Stimulated activated CD4-positive, alpha-beta T cell treated with anti-CD3 and anti-CD28 coated beads, Interleukin-12 subunit alpha, Interleukin-12 subunit beta, amount 100 ng/mL, for 48 hours (primary cell): ENCODE results near the gene SLC34A3.

Source experiments
- DNase-seq, 3 donors: peaks; one replicate each; pipeline ENCODE4 v3.0.0-alpha.2; 2020; ENCODE audit warnings: low read depth in 2 of 3, low spot score in 1 of 3

SLC34A3 gene

GRCh38 chr9:137230705-137231371 lies at the start of gene SLC34A3:
TSS of gene SLC34A3 (plus strand) at chr9:137230901. CDS start at chr9:137231703, 802 bp downstream.
- DNase-seq = no peak

DNA sequence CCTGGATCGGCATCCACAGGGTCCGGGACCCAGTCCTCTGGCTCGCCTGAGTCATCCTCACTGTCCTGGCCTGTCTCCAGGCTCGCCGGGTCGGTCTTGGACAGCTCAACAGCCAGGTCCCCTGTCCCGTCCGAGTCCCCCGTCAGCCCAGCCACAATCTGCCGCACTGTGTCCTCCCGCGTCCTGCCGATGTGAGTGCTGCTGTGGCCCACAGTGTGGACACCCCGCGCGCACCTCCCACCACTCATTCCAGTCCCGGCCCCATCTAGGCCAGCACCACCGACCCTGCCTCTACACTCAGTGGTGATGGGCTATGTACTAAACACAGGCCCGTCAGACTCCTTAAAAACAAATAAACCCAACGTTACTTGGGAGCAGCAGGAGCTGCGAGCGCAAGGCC lies 49.0 kb upstream of the SLC34A3 start:
- DNase-seq = no peak

DNA sequence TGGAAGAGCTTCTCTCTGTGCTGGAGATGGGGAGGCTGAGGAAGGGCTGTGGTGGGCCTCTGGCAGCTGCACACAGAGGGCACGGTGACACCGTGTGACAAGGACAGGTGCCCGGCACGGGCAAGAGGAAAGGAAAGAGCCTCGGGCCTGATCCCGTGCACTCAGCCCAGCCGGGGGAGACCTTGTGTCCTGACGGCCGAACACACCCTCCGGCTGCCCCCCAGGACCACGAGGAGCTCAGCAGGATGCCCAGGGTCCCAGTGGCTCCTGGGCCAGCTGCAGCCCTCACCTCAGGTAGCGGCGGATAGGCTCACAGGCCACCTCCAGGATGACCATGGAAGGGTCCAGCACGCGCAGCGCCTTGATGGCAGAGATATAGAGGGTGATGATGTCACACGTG lies 47.9 kb upstream of the SLC34A3 start:
- DNase-seq = no peak

- DNase-seq = no peak
These were observed 46.6 kb upstream of the SLC34A3 start for GRCh38 chr9:137183980-137184595.

DNA sequence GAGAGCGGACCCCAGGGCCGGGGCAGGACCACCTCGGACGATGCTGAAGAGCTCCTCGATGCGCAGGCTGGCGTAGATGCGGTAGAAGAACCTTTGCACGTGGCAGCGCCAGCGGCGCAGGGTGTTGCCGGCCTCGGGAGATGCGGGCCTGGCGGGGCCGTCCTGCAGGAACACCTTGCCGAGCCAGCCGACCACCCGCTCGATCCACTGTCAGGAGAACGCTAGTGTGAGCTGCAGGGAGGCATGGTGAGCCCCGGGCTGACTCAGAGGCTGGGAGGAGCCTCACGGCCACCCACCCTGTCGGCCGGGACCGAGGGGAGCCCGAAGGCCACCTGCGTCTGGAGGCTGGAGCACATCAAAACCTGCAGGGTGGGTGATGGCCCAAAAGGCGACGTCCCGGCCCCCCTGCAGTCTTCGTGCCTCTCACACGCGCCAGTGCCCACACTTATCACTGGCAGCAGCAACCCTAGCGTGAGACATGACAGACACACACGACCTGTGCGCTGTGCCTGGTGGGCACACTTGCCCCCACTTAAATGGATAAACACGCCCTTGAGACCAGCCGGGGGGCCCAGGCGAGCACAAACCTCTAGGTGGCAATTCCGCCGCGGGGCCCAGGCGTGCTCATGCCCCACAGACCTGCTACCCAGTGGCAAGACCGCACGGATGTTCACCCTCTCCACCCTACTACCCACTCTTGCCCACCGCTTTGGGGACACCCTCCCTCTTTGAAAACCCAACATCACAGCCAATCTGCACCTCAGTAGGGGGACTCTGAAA lies 45.6 kb upstream of the SLC34A3 start:
- no peak for DNase-seq

- no peak for DNase-seq
These were observed 44.8 kb upstream of the SLC34A3 start for GRCh38 chr9:137185921-137186320.

- DNase-seq = no peak
These were observed 44.3 kb upstream of the SLC34A3 start for GRCh38 chr9:137186385-137186784.

DNA sequence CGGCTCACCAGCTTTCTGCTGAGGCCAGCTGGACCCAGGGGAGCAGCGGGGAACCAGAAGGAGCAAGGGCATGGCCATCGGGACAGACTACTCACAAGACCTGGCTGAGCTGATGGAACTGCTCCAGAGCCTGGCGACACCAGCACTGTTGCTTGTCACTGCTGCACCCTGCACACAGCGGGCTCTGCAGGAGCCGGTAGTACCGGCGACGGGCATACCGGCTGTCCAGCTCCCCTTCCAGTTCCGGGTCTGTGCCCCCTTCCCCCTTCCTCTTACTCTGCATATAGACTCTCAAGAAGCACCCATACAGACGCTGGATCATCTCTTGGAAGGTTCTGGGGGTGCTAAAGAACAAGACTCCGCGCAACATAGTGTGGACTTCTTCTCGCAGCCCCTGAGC lies 43.3 kb upstream of the SLC34A3 start:
- DNase-seq = no peak

DNA sequence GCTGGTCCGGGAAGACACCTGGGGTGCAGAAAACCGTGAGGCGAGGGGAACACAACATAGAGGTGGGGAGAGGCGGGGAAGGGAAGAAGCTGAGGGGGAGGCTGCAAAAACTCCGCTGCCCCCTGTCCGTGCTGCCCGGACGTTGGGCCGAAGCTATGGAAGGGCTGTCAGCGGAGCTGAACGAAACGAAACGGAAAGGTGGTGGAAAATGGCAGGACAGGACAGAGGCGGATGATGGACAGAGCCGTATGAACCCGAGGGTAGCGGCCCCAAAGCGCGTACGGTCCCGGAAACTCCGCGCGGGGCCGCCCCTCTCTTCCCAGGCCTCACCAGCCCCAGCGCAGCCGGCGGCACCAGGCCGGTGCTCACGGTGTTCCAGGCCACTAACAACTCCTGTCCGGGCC lies 42.6 kb upstream of the SLC34A3 start:
- no peak for DNase-seq

- peak; percentile 84 to 89 (median 89) for DNase-seq
These were observed 42.0 kb upstream of the SLC34A3 start, which contains the start of the genes ANAPC2 and SSNA1 for GRCh38 chr9:137188490-137189296. TSS of gene ANAPC2 (minus strand) at chr9:137188560. CDS start at chr9:137188532, 28 bp downstream. TSS of gene SSNA1 (plus strand) at chr9:137188676. CDS start at chr9:137188727, 51 bp downstream.

- DNase-seq = no peak
These were observed 41.1 kb upstream of the SLC34A3 start for GRCh38 chr9:137189297-137190295.

DNA sequence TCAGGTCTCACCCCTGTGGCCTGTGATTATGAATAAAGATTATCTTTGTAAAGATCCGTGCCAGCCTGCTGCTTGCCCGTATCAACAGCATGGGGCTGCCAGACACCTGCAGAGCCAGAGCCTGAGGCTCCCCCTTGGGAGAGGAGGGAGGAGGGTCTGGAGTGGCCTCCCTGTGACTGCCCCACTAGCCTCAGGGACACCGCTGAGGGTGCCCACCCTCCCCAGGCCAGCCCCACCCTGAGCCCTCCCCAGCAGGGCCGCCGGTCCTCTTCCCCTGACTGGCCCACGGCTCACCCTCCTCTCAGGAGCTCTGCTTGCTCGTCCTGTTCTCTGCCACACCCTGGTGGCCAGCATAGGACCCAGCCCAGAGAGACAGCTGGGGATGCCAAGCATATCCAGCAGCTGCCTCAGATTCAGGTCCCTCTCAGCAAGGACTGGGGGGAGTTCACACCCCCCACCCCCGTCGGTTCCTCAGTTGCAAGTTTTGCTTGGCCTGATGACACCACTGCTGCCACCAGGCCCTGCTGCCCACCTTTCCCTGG lies 40.3 kb upstream of the SLC34A3 start:
- no peak for DNase-seq

DNA sequence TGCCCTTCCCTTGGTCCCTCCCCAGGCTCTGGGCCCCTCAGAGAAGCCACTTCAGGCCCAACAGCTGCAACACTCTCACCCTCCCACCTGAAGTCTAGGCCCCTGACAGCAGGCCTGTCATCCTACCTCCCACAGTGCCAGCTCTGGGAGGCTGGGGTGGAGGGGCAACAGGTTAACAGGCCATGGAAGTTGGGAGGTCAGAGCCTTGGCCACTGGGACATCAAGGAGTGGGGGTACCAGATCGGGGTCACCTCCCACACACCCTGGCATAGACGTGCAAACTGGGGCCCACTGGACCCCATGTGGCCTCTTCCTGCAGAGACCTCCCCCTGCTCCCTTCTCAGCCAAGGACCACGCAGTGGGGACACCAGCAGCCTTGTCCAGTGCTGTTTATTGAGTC lies 39.5 kb upstream of the SLC34A3 start:
- no peak for DNase-seq

GRCh38 chr9:137191691-137192447 lies 38.8 kb upstream of the SLC34A3 start:
- DNase-seq = no peak

GRCh38 chr9:137192448-137192780 lies 38.3 kb upstream of the SLC34A3 start:
- DNase-seq = no peak

DNA sequence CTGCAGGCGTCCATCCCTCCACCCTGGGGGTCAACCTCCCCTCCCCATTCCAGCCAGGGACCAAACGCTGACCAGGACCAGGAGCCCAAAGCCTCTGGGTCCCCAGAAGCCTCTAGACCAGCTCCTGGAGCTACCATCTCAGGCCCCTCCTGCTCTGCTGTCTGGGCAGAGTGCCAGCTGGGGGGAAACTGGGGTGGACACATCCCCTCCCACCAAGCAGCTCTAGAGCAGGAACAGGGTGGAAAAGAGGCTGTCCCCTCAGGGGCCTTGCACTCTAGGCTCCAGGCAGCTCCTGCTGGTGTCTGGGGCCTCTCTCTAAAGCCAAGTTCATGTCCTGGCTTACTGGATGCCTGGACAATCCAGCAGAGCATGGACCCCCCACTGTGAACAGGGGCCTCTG lies 37.8 kb upstream of the SLC34A3 start:
- no peak for DNase-seq

- DNase-seq = no peak
These were observed 36.9 kb upstream of the SLC34A3 start for GRCh38 chr9:137193771-137194170.

DNA sequence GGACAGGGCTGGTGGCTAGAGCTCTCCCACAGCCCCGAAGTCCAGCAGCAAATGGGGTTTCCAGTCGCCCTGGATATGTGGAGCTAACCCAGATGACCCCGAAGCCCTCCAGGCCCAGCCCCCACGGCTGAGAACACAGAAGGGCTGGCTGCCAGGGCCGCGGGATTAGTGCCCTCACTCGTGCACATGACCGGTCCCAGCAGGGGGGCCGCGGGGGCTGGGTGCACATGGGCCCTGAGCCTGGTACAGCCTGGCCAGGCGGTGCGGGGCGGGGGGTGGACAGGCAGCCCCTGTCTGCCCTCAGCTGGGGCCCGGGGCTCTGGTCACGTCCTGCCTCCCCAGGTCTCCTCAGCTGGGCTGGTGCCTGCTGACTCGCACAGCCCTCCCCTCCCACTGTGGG lies 36.3 kb upstream of the SLC34A3 start:
- no peak for DNase-seq

- DNase-seq = no peak
These were observed 35.8 kb upstream of the SLC34A3 start for GRCh38 chr9:137194909-137195308.
